Measurements from ENCODE around the gene OGFOD3.

DNA sequence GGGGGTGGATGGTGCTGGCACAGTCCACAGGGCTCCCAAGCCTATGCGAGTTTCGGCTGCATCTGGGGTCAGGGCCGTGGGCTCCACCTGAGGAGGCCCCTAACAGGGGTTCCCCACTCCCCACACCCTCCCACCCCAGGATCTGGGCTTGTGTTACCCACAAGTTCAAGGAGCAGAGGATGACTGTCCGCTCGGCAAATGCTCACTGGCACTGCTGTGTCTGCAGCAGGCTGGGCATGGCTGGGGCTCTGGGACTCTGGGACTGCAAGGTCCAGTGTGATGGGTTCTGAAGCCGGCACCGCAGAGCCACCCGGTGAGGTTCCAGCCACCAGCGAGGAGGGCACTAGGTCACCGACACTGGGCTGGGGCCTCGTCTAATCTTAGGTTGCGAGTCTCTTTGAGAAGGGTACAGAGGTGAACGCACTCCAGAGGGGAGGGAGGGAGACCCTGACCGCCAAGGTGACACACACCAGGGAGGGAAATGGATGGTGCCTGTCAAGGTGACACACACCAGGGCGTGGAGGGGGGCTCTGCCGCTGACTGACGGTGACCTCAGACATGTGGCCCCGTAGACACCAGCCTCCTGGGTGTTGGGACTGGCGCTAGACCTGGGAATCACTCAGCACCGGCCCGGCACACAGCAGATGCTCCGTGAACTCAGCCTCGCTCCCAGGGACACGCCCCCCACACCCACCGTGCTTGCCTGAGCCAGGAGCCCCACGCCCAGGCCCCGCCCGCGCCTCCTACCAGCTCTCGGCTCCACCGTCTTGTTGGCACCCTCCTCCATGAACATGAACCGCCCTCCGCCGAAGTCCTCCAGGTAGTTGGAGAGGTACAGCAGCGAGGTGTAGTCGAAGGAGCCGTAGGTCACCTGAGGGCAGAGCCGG lies 20.7 kb downstream of the OGFOD3 start:
- TF ChIP-seq, protein P1, sequence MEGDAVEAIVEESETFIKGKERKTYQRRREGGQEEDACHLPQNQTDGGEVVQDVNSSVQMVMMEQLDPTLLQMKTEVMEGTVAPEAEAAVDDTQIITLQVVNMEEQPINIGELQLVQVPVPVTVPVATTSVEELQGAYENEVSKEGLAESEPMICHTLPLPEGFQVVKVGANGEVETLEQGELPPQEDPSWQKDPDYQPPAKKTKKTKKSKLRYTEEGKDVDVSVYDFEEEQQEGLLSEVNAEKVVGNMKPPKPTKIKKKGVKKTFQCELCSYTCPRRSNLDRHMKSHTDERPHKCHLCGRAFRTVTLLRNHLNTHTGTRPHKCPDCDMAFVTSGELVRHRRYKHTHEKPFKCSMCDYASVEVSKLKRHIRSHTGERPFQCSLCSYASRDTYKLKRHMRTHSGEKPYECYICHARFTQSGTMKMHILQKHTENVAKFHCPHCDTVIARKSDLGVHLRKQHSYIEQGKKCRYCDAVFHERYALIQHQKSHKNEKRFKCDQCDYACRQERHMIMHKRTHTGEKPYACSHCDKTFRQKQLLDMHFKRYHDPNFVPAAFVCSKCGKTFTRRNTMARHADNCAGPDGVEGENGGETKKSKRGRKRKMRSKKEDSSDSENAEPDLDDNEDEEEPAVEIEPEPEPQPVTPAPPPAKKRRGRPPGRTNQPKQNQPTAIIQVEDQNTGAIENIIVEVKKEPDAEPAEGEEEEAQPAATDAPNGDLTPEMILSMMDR (conservative IDR thresholded peaks at IDR 0.05) = no peak
- no peak for TF ChIP-seq EZH2 (IDR thresholded peaks at IDR 0.05; ENCODE audit: low read depth)

Data from PC-9 (cell line).